Stimulated activated CD8-positive, alpha-beta memory T cell treated with anti-CD3 and anti-CD28 coated beads, Interleukin-4, amount 100 ng/mL, for 1 hour (primary cell): ENCODE results near the gene DNAJB11.
A peak's percentile ranks its signal among the peaks of the same experiment; 100 is the strongest.
"Not testable (repeated sequence)": the region's sequence is repeated elsewhere in the genome, so short reads cannot be mapped to it uniquely, and the experiment has no call there.

Experiments
- DNase-seq, 2 donors: peaks; one replicate each; pipeline ENCODE4 v3.0.0-alpha.2; 2020; ENCODE audit warnings: low read depth in 2 of 2, low spot score in 1 of 2

The DNAJB11 gene

GRCh38 chr3:186551387-186551786 lies 19.1 kb upstream of the DNAJB11 start:
- DNase-seq, result no peak

GRCh38 chr3:186552408-186553031 lies 18.0 kb upstream of the DNAJB11 start:
- no peak for DNase-seq

GRCh38 chr3:186564586-186564985 lies 5.9 kb upstream of the DNAJB11 start:
- DNase-seq, result no peak

- DNase-seq, result peak in 1 of 2 donors; percentile 3
Observed at GRCh38 chr3:186566772-186567071, 3.8 kb upstream of the DNAJB11 start.

- peak; percentile 83 to 90 for DNase-seq
Observed at GRCh38 chr3:186567072-186567921, 3.2 kb upstream of the DNAJB11 start, which contains the start of gene TBCCD1. TSS of gene TBCCD1 (minus strand) at chr3:186567339. CDS start at chr3:186564329, 3,010 bp downstream.

GRCh38 chr3:186569361-186569760 lies 1.2 kb upstream of the DNAJB11 start:
- DNase-seq, result not testable (repeated sequence)

- DNase-seq, result no peak
Observed at GRCh38 chr3:186569779-186570095, 783 bp upstream of the DNAJB11 start.

- DNase-seq, result no peak
Observed at GRCh38 chr3:186570941-186571643, 572 bp downstream of the DNAJB11 start.

- DNase-seq, result no peak
Observed at GRCh38 chr3:186571644-186572013, 1.1 kb downstream of the DNAJB11 start.

GRCh38 chr3:186577521-186577920 lies 7.0 kb downstream of the DNAJB11 start:
- DNase-seq, result no peak

GRCh38 chr3:186580785-186581184 lies 10.3 kb downstream of the DNAJB11 start:
- no peak for DNase-seq

GRCh38 chr3:186582541-186582940 lies 12.0 kb downstream of the DNAJB11 start:
- DNase-seq, result no peak

GRCh38 chr3:186583831-186584230 lies 13.3 kb downstream of the DNAJB11 start:
- no peak for DNase-seq

- not testable (repeated sequence) for DNase-seq
Observed at GRCh38 chr3:186586245-186586644, 15.7 kb downstream of the DNAJB11 start.

GRCh38 chr3:186587183-186587582 lies 16.7 kb downstream of the DNAJB11 start:
- DNase-seq, result no peak

GRCh38 chr3:186588632-186589031 lies 18.1 kb downstream of the DNAJB11 start:
- DNase-seq, result no peak

- no peak for DNase-seq
Observed at GRCh38 chr3:186589121-186589520, 18.6 kb downstream of the DNAJB11 start.

GRCh38 chr3:186589856-186590579 lies 19.5 kb downstream of the DNAJB11 start:
- DNase-seq, result no peak

GRCh38 chr3:186590580-186591295 lies 20.2 kb downstream of the DNAJB11 start:
- no peak for DNase-seq

GRCh38 chr3:186592682-186593081 lies 22.2 kb downstream of the DNAJB11 start:
- DNase-seq, result no peak

GRCh38 chr3:186593862-186594261 lies 23.3 kb downstream of the DNAJB11 start:
- no peak for DNase-seq
